Right forelimb (tissue), 1 donor: ENCODE results near the gene SH2B3.
A peak's percentile ranks its signal among the peaks of the same experiment; 100 is the strongest.

ENCODE experiments used
- DNase-seq: peaks from one replicate; pipeline ENCODE4 v3.0.0-alpha.2; 2018

The SH2B3 gene

GRCh38 chr12:111429828-111430432 lies 24.2 kb downstream of the SH2B3 start:
- DNase-seq: no peak

- no peak for DNase-seq
Observed at GRCh38 chr12:111430433-111431353, 25.0 kb downstream of the SH2B3 start.

GRCh38 chr12:111431772-111432171 lies 26.0 kb downstream of the SH2B3 start:
- DNase-seq: no peak

GRCh38 chr12:111434049-111434448 lies 28.3 kb downstream of the SH2B3 start:
- no peak for DNase-seq

- DNase-seq: no peak
Observed at GRCh38 chr12:111434680-111435338, 29.1 kb downstream of the SH2B3 start.

- DNase-seq: no peak
Observed at GRCh38 chr12:111435661-111436201, 30.0 kb downstream of the SH2B3 start.

GRCh38 chr12:111436266-111436665 lies 30.5 kb downstream of the SH2B3 start:
- no peak for DNase-seq

- no peak for DNase-seq
Observed at GRCh38 chr12:111436811-111437210, 31.1 kb downstream of the SH2B3 start.

- no peak for DNase-seq
Observed at GRCh38 chr12:111437816-111438454, 32.2 kb downstream of the SH2B3 start.

- DNase-seq: no peak
Observed at GRCh38 chr12:111438481-111438880, 32.8 kb downstream of the SH2B3 start.

- DNase-seq: no peak
Observed at GRCh38 chr12:111439657-111440151, 34.0 kb downstream of the SH2B3 start.

- DNase-seq: peak; percentile 30
Observed at GRCh38 chr12:111440152-111440551, 34.4 kb downstream of the SH2B3 start.

- DNase-seq: peak; percentile 20
Observed at GRCh38 chr12:111440631-111441030, 34.9 kb downstream of the SH2B3 start.

GRCh38 chr12:111441107-111441928 lies 35.6 kb downstream of the SH2B3 start:
- DNase-seq: no peak

- peak; percentile 33 for DNase-seq
Observed at GRCh38 chr12:111442301-111443045, 36.8 kb downstream of the SH2B3 start.

GRCh38 chr12:111443086-111443485 lies 37.4 kb downstream of the SH2B3 start:
- DNase-seq: peak; percentile 32

GRCh38 chr12:111443586-111443985 lies 37.9 kb downstream of the SH2B3 start:
- DNase-seq: peak; percentile 28

GRCh38 chr12:111444314-111444924 lies 38.7 kb downstream of the SH2B3 start:
- DNase-seq: no peak

GRCh38 chr12:111444925-111445725 lies 39.4 kb downstream of the SH2B3 start:
- peak; percentile 58 for DNase-seq
